ENCODE data around the gene FBXO42. TPM values are rescaled to one million over a fixed set of nuclear protein-coding genes. Genes with fewer than 3 reads are reported as not detected.

FBXO42 gene
- total and polyA plus RNA-seq, 2 of the 13 experiments (the other 11 are each of a cell fraction or from before 2014, with no cell fraction given): 7.6 to 17.5 TPM

- FAIRE-seq (no peak), DNase-seq (ENCODE audit: low spot score) (no peak), ATAC-seq (no peak)
- Histone ChIP-seq H3K27ac (ENCODE audit: extremely low read length, insufficient read depth, low read length) (no peak overlapping the region), H3K27me3 (ENCODE audit: control insufficient read depth in 1 of 2, insufficient read depth in 2 of 2, low read length in 2 of 2) (no peaks in the 10 kb centered on the region), H4K20me1 (ENCODE audit: insufficient read depth, low read length) (no peaks in the 10 kb centered on the region), H3K9ac (ENCODE audit: insufficient read depth, low read depth, low read length) (no peak overlapping the region), H3K79me2 (ENCODE audit: insufficient read depth, low read length) (no peaks in the 10 kb centered on the region), H3K36me3 (replicated peaks in 1 of 2; ENCODE audit: control insufficient read depth in 1 of 2, insufficient read depth in 2 of 2, low read length in 2 of 2) (peaks cover 12 to 71% of the 10 kb centered on the region in 2 experiments), H3K4me3 (replicated peaks in 1 of 3; ENCODE audit: insufficient read depth in 1 of 3, low read depth in 2 of 3, low read length in 3 of 3) (no peak overlapping the region), H2AFZ (ENCODE audit: low read length) (no peak overlapping the region), H3K9me3 (ENCODE audit: low read length) (no peaks in the 10 kb centered on the region), H3K4me1 (ENCODE audit: insufficient read depth, low read length) (peaks cover 6% of the 10 kb centered on the region; the same call in 1 of the 2 replicates), H3K4me2 (ENCODE audit: low read depth, low read length) (no peak overlapping the region)
- BruUV-seq (replicated peaks): no TSS peak
- POLR2A ChIA-PET: no interaction called here
- TF ChIP-seq RBM22 (optimal IDR thresholded peaks at IDR 0.05; ENCODE audit: low read length) (peak; percentile 27), ZBTB2 (CRISPR knock-in tag; IDR thresholded peaks at IDR 0.05; ENCODE audit: low read depth) (no peak)
- intact Hi-C loops (cut with micrococcal nuclease; ENCODE audit: unreplicated experiment) (no loop called here), in situ Hi-C loops (cut with HindIII; ENCODE audit: extremely low pct_ligation_motif_present, low pct_unique_long_range_greater_than_20kb) (no loop called here)
- CTCF ChIA-PET (ENCODE audit: low intra/inter-chr PET ratio, low total read pairs): no interaction called here
- WGBS (ENCODE audit: low lambda C conversion rate): 96% methylated on average over 5 of the region's 5 CpGs
Observed at GRCh38 chr1:16253332-16253922, 98.9 kb downstream of the FBXO42 start.

GRCh38 chr1:16252912-16253311 is 99.4 kb downstream of the FBXO42 start:
- H4K20me1 ChIP-seq (ENCODE audit: insufficient read depth, low read length): no peaks in the 10 kb centered on the region
- H3K4me2 ChIP-seq (ENCODE audit: low read depth, low read length): no peak overlapping the region
- intact Hi-C loops (cut with micrococcal nuclease; ENCODE audit: unreplicated experiment): no loop called here
- DNase-seq (ENCODE audit: low spot score) (no peak), ATAC-seq (no peak), FAIRE-seq (no peak)
- H3K4me3 ChIP-seq (replicated peaks in 1 of 3; ENCODE audit: insufficient read depth in 1 of 3, low read depth in 2 of 3, low read length in 3 of 3): no peak overlapping the region
- no peak overlapping the region for H2AFZ ChIP-seq (ENCODE audit: low read length)
- in situ Hi-C loops (cut with HindIII; ENCODE audit: extremely low pct_ligation_motif_present, low pct_unique_long_range_greater_than_20kb): no loop called here
- H3K9me3 ChIP-seq (ENCODE audit: low read length): no peaks in the 10 kb centered on the region
- H3K27me3 ChIP-seq (ENCODE audit: control insufficient read depth in 1 of 2, insufficient read depth in 2 of 2, low read length in 2 of 2): no peaks in the 10 kb centered on the region
- no peak overlapping the region for H3K9ac ChIP-seq (ENCODE audit: insufficient read depth, low read depth, low read length)
- H3K79me2 ChIP-seq (ENCODE audit: insufficient read depth, low read length): no peaks in the 10 kb centered on the region
- H3K36me3 ChIP-seq (replicated peaks in 1 of 2; ENCODE audit: control insufficient read depth in 1 of 2, insufficient read depth in 2 of 2, low read length in 2 of 2): peaks cover 12 to 71% of the 10 kb centered on the region in 2 experiments
- ChIA-PET CTCF (ENCODE audit: low intra/inter-chr PET ratio, low total read pairs) (no interaction called here), POLR2A (no interaction called here)
- WGBS (ENCODE audit: low lambda C conversion rate): 97% methylated on average over 2 of the region's 2 CpGs
- H3K27ac ChIP-seq (ENCODE audit: extremely low read length, insufficient read depth, low read length): no peak overlapping the region
- H3K4me1 ChIP-seq (ENCODE audit: insufficient read depth, low read length): peaks cover 6% of the 10 kb centered on the region; the same call in 1 of the 2 replicates
- BruUV-seq (replicated peaks): no TSS peak
- TF ChIP-seq ZFP82 (CRISPR knock-in tag; IDR thresholded peaks at IDR 0.05; ENCODE audit: borderline replicate concordance): no peak
- TF ChIP-seq NCOA2 (CRISPR knock-in tag; IDR thresholded peaks at IDR 0.05): no peak
- no peak for TF ChIP-seq MTF1 (CRISPR knock-in tag; IDR thresholded peaks at IDR 0.05)
- TF ChIP-seq NFE2L2 (IDR thresholded peaks at IDR 0.05; ENCODE audit: low read length): no peak
- no peak for TF ChIP-seq CSRNP1 (CRISPR knock-in tag; IDR thresholded peaks at IDR 0.05)
- no peak for TF ChIP-seq ZNF264 (CRISPR knock-in tag; IDR thresholded peaks at IDR 0.05)
- TF ChIP-seq, protein P1, sequence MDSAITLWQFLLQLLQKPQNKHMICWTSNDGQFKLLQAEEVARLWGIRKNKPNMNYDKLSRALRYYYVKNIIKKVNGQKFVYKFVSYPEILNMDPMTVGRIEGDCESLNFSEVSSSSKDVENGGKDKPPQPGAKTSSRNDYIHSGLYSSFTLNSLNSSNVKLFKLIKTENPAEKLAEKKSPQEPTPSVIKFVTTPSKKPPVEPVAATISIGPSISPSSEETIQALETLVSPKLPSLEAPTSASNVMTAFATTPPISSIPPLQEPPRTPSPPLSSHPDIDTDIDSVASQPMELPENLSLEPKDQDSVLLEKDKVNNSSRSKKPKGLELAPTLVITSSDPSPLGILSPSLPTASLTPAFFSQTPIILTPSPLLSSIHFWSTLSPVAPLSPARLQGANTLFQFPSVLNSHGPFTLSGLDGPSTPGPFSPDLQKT (CRISPR knock-in tag; IDR thresholded peaks at IDR 0.05; ENCODE audit: borderline replicate concordance): no peak
- no peak for TF ChIP-seq MTERF4 (CRISPR knock-in tag; IDR thresholded peaks at IDR 0.05)
- no peak for TF ChIP-seq AHR (CRISPR knock-in tag; IDR thresholded peaks at IDR 0.05)
- no peak for TF ChIP-seq ZNF788 (CRISPR knock-in tag; IDR thresholded peaks at IDR 0.05; ENCODE audit: borderline replicate concordance)
